IMR-90 (cell line): Measurements from ENCODE around the gene CSNK1G2. TPM values are rescaled to one million over a fixed set of nuclear protein-coding genes. Genes with fewer than 3 reads are reported as not detected.

Experiments used
- ATAC-seq: fragments of 200-7000 bp; cut with Tn5 transposase; 2 replicates; pipeline ENCODE4 v1.9.1; 2020; ENCODE audit warnings: low read depth, mild to moderate bottlenecking, moderate library complexity
- BruUV-seq: library from RNA; stranded (reverse); fragments of 400-500 nt; replicated peaks from 2 replicates; lab custom pipeline; 2021; lab: Mats Ljungman, UMichigan
- CTCF ChIA-PET: fragments of 300-600 bp; formaldehyde crosslinking; extraction: SDS; loops from one replicate; lab custom pipeline; 2021; ENCODE audit warnings: antibody characterized with exemption; lab: Yijun Ruan, JAX
- POLR2A ChIA-PET: fragments of 300-600 bp; sonication (Branson Sonifier 250); formaldehyde crosslinking; loops from one replicate; lab custom pipeline; 2022; ENCODE audit warnings: antibody characterized with exemption; ENCODE audit not compliant: unreplicated experiment; lab: Charles Lee
- DNase-seq: peaks from one replicate; pipeline ENCODE4 v3.0.0; 2013
- H2AFZ ChIP-seq: replicated peaks from 2 replicates; pipeline ENCODE3; 2013; ENCODE audit warnings: low read length, mild to moderate bottlenecking; ENCODE audit not compliant: poor library complexity
- H2AK5ac ChIP-seq: 2 replicates; pipeline ENCODE4 v1.6.1; 2013; ENCODE audit warnings: low read depth, low read length, inconsistent platforms
- H2AK9ac ChIP-seq: replicated peaks from 2 replicates; pipeline ENCODE3; 2013; ENCODE audit warnings: mild to moderate bottlenecking, low read depth, low read length, moderate library complexity; ENCODE audit not compliant: poor library complexity
- H2BK120ac ChIP-seq: 2 replicates; pipeline ENCODE4 v1.6.1; 2013; ENCODE audit warnings: low read depth, low read length, inconsistent platforms
- H2BK15ac ChIP-seq: 3 replicates; pipeline ENCODE4 v1.6.1; 2013; ENCODE audit warnings: low read depth, low read length, inconsistent platforms
- H2BK20ac ChIP-seq: 2 replicates; pipeline ENCODE4 v1.6.1; 2013; ENCODE audit warnings: low read depth, mild to moderate bottlenecking, inconsistent platforms, low read length, moderate library complexity
- H2BK5ac ChIP-seq: 2 replicates; pipeline ENCODE4 v1.6.1; 2013; ENCODE audit warnings: mild to moderate bottlenecking, low read depth, low read length, inconsistent platforms; ENCODE audit not compliant: poor library complexity, severe bottlenecking
- H3K14ac ChIP-seq: replicated peaks from 2 replicates; pipeline ENCODE4 v1.6.1; 2013; ENCODE audit warnings: low read depth, low read length, inconsistent platforms
- H3K18ac ChIP-seq: 2 replicates; pipeline ENCODE4 v1.6.1; 2013; ENCODE audit warnings: low read depth, low read length, control low read depth
- H3K23ac ChIP-seq: 2 replicates; pipeline ENCODE4 v1.6.1; 2013; ENCODE audit warnings: low read depth, low read length, inconsistent platforms
- H3K27ac ChIP-seq: 2 replicates; pipeline ENCODE4 v1.5.1; 2013; ENCODE audit warnings: mild to moderate bottlenecking, control low read depth, low read length; ENCODE audit not compliant: insufficient read depth
- H3K27me3 ChIP-seq: 2 replicates; pipeline ENCODE4 v1.6.1; 2013; ENCODE audit warnings: low read length; ENCODE audit not compliant: control insufficient read depth, insufficient read depth
- H3K36me3 ChIP-seq: 2 replicates; pipeline ENCODE4 v1.6.1; 2013; ENCODE audit warnings: low read length, mixed read lengths; ENCODE audit not compliant: control insufficient read depth, insufficient read depth
- H3K4ac ChIP-seq: 2 replicates; pipeline ENCODE4 v1.6.1; 2013; ENCODE audit warnings: low read depth, low read length, inconsistent platforms
- H3K4me1 ChIP-seq: 2 replicates; pipeline ENCODE4 v1.6.1; 2013; ENCODE audit warnings: low read length, mixed read lengths; ENCODE audit not compliant: control insufficient read depth, insufficient read depth
- H3K4me2 ChIP-seq: 2 replicates; pipeline ENCODE4 v1.6.1; 2013; ENCODE audit warnings: low read depth, mild to moderate bottlenecking, control low read depth, low read length, moderate library complexity
- H3K4me3 ChIP-seq: 2 replicates; pipeline ENCODE4 v1.5.1; 2013; ENCODE audit warnings: low read depth, mild to moderate bottlenecking, control low read depth, low read length, moderate library complexity; ENCODE audit not compliant: insufficient read depth
- H3K56ac ChIP-seq: 2 replicates; pipeline ENCODE4 v1.6.1; 2013; ENCODE audit warnings: low read length, inconsistent platforms; ENCODE audit not compliant: insufficient read depth; ENCODE audit errors: extremely low read depth
- H3K79me1 ChIP-seq, 2 experiments: 2 replicates each; pipeline ENCODE4 v1.6.1; 2013; ENCODE audit warnings: low read length in 2 of 2, inconsistent platforms in 1 of 2, low read depth in 1 of 2
- H3K9ac ChIP-seq: 2 replicates; pipeline ENCODE4 v1.6.1; 2013; ENCODE audit warnings: low read depth, low read length, control low read depth
- H3K9me1 ChIP-seq: 2 replicates; pipeline ENCODE4 v1.6.1; 2013; ENCODE audit warnings: low read length, inconsistent platforms; ENCODE audit not compliant: insufficient read depth
- H3K9me3 ChIP-seq: 2 replicates; pipeline ENCODE4 v1.6.1; 2013; ENCODE audit warnings: low read length; ENCODE audit not compliant: control insufficient read depth, insufficient read depth
- H4K20me1 ChIP-seq: 2 replicates; pipeline ENCODE4 v1.6.1; 2013; ENCODE audit warnings: low read length, inconsistent platforms; ENCODE audit not compliant: insufficient read depth
- H4K5ac ChIP-seq: 2 replicates; pipeline ENCODE4 v1.6.1; 2013; ENCODE audit warnings: mild to moderate bottlenecking, low read depth, low read length, control low read depth
- H4K8ac ChIP-seq, 2 experiments: 2 replicates each; pipeline ENCODE4 v1.6.1; 2013; ENCODE audit warnings: low read depth in 2 of 2, low read length in 2 of 2, control low read depth in 1 of 2, inconsistent platforms in 1 of 2
- H4K91ac ChIP-seq: 2 replicates; pipeline ENCODE4 v1.6.1; 2013; ENCODE audit warnings: low read depth, low read length, inconsistent platforms; ENCODE audit not compliant: insufficient read depth
- BHLHE40 ChIP-seq: fragments of 150-350 bp; IDR thresholded peaks from 2 replicates; pipeline ENCODE4 v1.6.1; 2016; ENCODE audit warnings: mild to moderate bottlenecking, low read depth, low read length
- CEBPB ChIP-seq: IDR thresholded peaks from 2 replicates; pipeline ENCODE4 v1.6.1; 2012; ENCODE audit warnings: low read depth, low read length, improper control_type of control experiment
- CHD1 ChIP-seq: IDR thresholded peaks from 2 replicates; pipeline ENCODE4 v1.6.1; 2012; ENCODE audit warnings: low read depth, low read length, improper control_type of control experiment
- CTCF ChIP-seq: conservative IDR thresholded peaks from 2 replicates; pipeline ENCODE4 v1.5.1; 2012; ENCODE audit warnings: mild to moderate bottlenecking, low read depth, low read length, improper control_type of control experiment
- ELK1 ChIP-seq: fragments of 150-350 bp; IDR thresholded peaks from 2 replicates; pipeline ENCODE4 v1.6.1; 2016; ENCODE audit warnings: low read depth, mild to moderate bottlenecking, low read length, moderate library complexity, borderline replicate concordance
- FOS ChIP-seq: fragments of 150-350 bp; IDR thresholded peaks from 2 replicates; pipeline ENCODE4 v1.6.1; 2016; ENCODE audit warnings: low read depth, low read length
- MAFK ChIP-seq: IDR thresholded peaks from 2 replicates; pipeline ENCODE4 v1.6.1; 2012; ENCODE audit warnings: low read depth, low read length, improper control_type of control experiment
- MAZ ChIP-seq: IDR thresholded peaks from 2 replicates; pipeline ENCODE4 v1.6.1; 2012; ENCODE audit warnings: low read depth, mild to moderate bottlenecking, low read length, improper control_type of control experiment, moderate library complexity, borderline replicate concordance
- MXI1 ChIP-seq: IDR thresholded peaks from 2 replicates; pipeline ENCODE4 v1.6.1; 2012; ENCODE audit warnings: low read depth, mild to moderate bottlenecking, low read length, moderate library complexity, borderline replicate concordance
- NFE2L2 ChIP-seq: fragments of 150-350 bp; IDR thresholded peaks from 2 replicates; pipeline ENCODE4 v1.6.1; 2016; ENCODE audit warnings: low read depth, mild to moderate bottlenecking, low read length
- POLR2A ChIP-seq: IDR thresholded peaks from 2 replicates; pipeline ENCODE4 v1.6.1; 2012; ENCODE audit warnings: mild to moderate bottlenecking, low read depth, low read length
- RAD21 ChIP-seq: IDR thresholded peaks from 2 replicates; pipeline ENCODE4 v1.6.1; 2012; ENCODE audit warnings: low read length, improper control_type of control experiment
- RCOR1 ChIP-seq: IDR thresholded peaks from 2 replicates; pipeline ENCODE4 v1.6.1; 2012; ENCODE audit warnings: mild to moderate bottlenecking, low read length, improper control_type of control experiment; ENCODE audit not compliant: insufficient replicate concordance
- RFX5 ChIP-seq: IDR thresholded peaks from 2 replicates; pipeline ENCODE4 v1.8.0; 2012; ENCODE audit warnings: low read depth, mild to moderate bottlenecking, low read length, moderate library complexity
- SMC3 ChIP-seq: fragments of 150-350 bp; IDR thresholded peaks from 2 replicates; pipeline ENCODE4 v1.6.1; 2016; ENCODE audit warnings: low read depth, mild to moderate bottlenecking, antibody characterized with exemption, low read length, moderate library complexity
- USF2 ChIP-seq: fragments of 150-350 bp; IDR thresholded peaks from 2 replicates; pipeline ENCODE4 v1.6.1; 2017; ENCODE audit warnings: mild to moderate bottlenecking, antibody characterized with exemption, low read length, low read depth
- WGBS, 2 experiments: methylation state at CpG; one replicate each; pipeline versions ENCODE4 v1.1.5 to v1.1.7; 2013; ENCODE audit warnings: missing lambda C conversion rate in 2 of 2; ENCODE audit not compliant: insufficient read length in 1 of 2; ENCODE audit errors: extremely low coverage in 2 of 2; 5-methylcytosine and 5-hydroxymethylcytosine counted together
- dilution Hi-C: fragments of 300-500 bp; cut with HindIII; formaldehyde crosslinking; loops from one replicate; pipeline ENCODE4 v1.14.3; 2018; ENCODE audit warnings: low sequenced_read_pairs; ENCODE audit not compliant: unreplicated experiment
- in situ Hi-C: fragments of 300-500 bp; cut with MboI; formaldehyde crosslinking; loops from 3 replicates; pipeline ENCODE4 v1.14.3; 2019; ENCODE audit warnings: low sequenced_read_pairs, inconsistent platforms, mixed read lengths
- intact Hi-C: fragments of 100-400 bp; cut with micrococcal nuclease; formaldehyde crosslinking; loops from 2 replicates; pipeline ENCODE4 v1.10.0; 2022
- polyA plus RNA-seq, 3 experiments: library from polyadenylated mRNA; depleted of rRNA; stranded (reverse); fragments of >200 nt; gene quantifications; 2 replicates each; pipeline ENCODE4 v1.2.3, GENCODE V29; 2012; ENCODE audit warnings: low replicate concordance in 1 of 3
- total RNA-seq: library from RNA; depleted of rRNA; stranded (reverse); fragments of >200 nt; gene quantifications from 2 replicates; pipeline ENCODE4 v1.2.3, GENCODE V29; 2012

CSNK1G2 gene
- total and polyA plus RNA-seq, 2 of the 4 experiments (the other 2 are of a cell fraction): 38.0 to 96.3 TPM

GRCh38 chr19:1962674-1963073 is 21.7 kb downstream of the CSNK1G2 start:
- CTCF ChIA-PET: no interaction called here
- Histone ChIP-seq H3K27ac (no peak overlapping the region), H3K14ac (no peak overlapping the region), H2BK120ac (no peak overlapping the region), H3K9me1 (peaks cover 6% of the 10 kb centered on the region; the same call in 1 of the 2 replicates), H2AK5ac (no peak overlapping the region), H4K5ac (no peak overlapping the region), H3K4ac (no peak overlapping the region), H3K56ac (no peak overlapping the region), H3K4me2 (no peak overlapping the region), H3K4me3 (no peak overlapping the region), H3K4me1 (no peaks in the 10 kb centered on the region), H4K20me1 (peaks cover 70% of the 10 kb centered on the region), H2AFZ (no peak overlapping the region), H3K9ac (no peak overlapping the region), H3K27me3 (no peaks in the 10 kb centered on the region), H3K79me1 (peaks cover 9 to 65% of the 10 kb centered on the region in 2 experiments), H3K23ac (no peak overlapping the region), H3K36me3 (peaks cover 8% of the 10 kb centered on the region), H4K8ac (no peak overlapping the region), H3K9me3 (no peaks in the 10 kb centered on the region), H2BK15ac (no peak overlapping the region), H2BK5ac (no peak overlapping the region), H2BK20ac (no peak overlapping the region), H3K18ac (no peak overlapping the region), H2AK9ac (no peak overlapping the region), H4K91ac (no peak overlapping the region)
- intact Hi-C loops (no loop called here), dilution Hi-C loops (no loop called here), in situ Hi-C loops (no loop called here)
- no peak for ATAC-seq
- no peak for DNase-seq
- WGBS, 2 experiments: 97% methylated on average over 16 of the region's 23 CpGs; no CpG with 5 or more reads in 1 of the 2 experiments
- POLR2A ChIA-PET: no interaction called here
- no TSS peak for BruUV-seq
- TF ChIP-seq MAFK (no peak), FOS (no peak), CTCF (no peak), CEBPB (no peak), RAD21 (no peak), SMC3 (no peak), MAZ (no peak), USF2 (no peak), RCOR1 (no peak), MXI1 (no peak), RFX5 (no peak), NFE2L2 (no peak), ELK1 (no peak), POLR2A (no peak), BHLHE40 (no peak), CHD1 (no peak)
